ENCODE data around the gene CD80.
"Not testable (repeated sequence)": the region's sequence is repeated elsewhere in the genome, so short reads cannot be mapped to it uniquely, and the experiment has no call there.

CD80 gene

DNA sequence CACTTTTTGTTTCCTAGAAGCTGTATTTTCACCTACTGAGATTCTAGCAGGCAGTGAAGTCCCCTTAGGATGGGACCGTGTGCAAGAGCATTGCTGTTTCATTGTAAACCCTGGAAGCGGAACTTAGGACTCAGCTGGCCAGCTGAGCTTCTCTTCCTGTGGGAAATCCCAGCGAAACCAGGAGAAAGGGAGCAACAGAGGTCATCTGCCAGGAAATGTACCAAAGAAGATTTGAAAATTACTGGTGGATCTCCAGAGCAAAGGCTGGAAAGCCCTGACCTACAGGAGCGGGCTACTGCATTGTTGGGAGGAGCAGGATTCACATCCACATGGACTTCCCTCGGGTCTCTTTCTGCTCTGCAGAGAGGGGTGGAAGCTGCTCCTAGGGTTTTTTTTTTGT is 12.3 kb upstream of the CD80 start:
- DNase-seq (ENCODE audit: low read depth), result no peak
- no peak for TF ChIP-seq CTCF (IDR thresholded peaks at IDR 0.05; ENCODE audit: control insufficient read depth, insufficient read depth, low read depth, low read length, missing control alignments)

DNA sequence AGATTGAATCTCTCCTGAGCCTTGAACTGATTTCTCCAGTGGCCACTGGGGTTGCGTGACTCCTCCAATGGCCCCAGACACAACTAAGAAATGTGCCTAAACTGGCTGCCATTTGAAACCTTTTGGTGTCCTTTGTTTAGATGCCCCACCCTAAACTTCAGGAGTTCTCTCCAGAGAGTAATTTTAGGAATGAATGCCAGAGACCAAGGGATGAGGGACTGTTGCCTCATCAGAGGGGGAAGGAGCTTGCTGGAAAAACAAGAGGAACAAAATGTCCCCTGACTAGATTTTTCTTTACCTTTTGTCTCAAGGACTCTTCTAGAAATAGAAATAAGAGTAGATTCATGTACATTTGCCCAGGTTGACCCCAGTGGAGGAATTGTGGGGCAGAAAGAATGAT is 11.8 kb upstream of the CD80 start:
- TF ChIP-seq CTCF (IDR thresholded peaks at IDR 0.05; ENCODE audit: control insufficient read depth, insufficient read depth, low read depth, low read length, missing control alignments), result no peak
- DNase-seq (ENCODE audit: low read depth), result no peak
- no peak overlapping the region for H3K4me3 ChIP-seq (ENCODE audit: control insufficient read depth, low read depth, low read length)

More for the DNA sequence above, 12.3 kb upstream of the CD80 start:
- H3K4me3 ChIP-seq (ENCODE audit: control insufficient read depth, low read depth, low read length), result no peak overlapping the region

DNA sequence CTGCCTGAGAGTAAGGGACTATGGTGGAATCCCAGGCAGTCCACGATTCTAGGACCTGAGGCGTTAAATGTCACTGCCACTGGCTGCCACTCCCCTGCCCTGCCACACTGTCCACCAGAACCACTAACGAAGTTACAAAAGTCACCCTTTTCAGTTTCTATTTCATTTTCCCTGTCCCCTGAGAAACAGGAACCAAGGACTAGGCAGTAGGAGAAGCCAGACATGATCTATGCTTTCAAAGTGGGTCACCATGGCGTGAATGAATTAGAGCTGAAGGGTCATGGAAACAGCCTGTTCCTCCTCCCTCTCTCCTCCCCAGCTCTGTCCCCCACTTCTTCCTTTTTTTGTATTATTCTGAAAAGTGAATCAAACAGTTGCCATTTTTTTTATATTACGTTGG is 10.8 kb upstream of the CD80 start:
- DNase-seq (ENCODE audit: low read depth), result no peak
- no peak overlapping the region for H3K4me3 ChIP-seq (ENCODE audit: control insufficient read depth, low read depth, low read length)
- no peak for TF ChIP-seq CTCF (IDR thresholded peaks at IDR 0.05; ENCODE audit: control insufficient read depth, insufficient read depth, low read depth, low read length, missing control alignments)

DNA sequence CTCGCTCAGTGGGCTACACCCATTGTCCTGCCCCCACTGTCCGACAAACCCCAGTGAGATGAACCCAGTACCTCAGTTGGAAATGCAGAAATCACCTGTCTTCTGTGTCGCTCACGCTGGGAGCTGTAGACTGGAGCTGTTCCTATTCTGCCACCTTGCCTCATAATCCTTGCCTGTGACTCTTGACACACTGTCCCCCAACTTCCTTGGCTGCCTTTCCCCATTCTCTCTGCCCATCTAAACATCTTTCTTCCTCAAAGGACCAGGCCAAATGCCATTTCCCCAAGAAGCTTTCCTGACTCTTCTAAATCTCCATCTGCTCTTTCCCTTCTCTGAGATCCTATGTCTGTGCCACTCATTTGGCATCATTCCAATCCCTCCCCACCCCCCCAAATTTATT is 9.7 kb upstream of the CD80 start:
- no peak for DNase-seq (ENCODE audit: low read depth)
- H3K4me3 ChIP-seq (ENCODE audit: control insufficient read depth, low read depth, low read length), result no peak overlapping the region
- no peak for TF ChIP-seq CTCF (IDR thresholded peaks at IDR 0.05; ENCODE audit: control insufficient read depth, insufficient read depth, low read depth, low read length, missing control alignments)

DNA sequence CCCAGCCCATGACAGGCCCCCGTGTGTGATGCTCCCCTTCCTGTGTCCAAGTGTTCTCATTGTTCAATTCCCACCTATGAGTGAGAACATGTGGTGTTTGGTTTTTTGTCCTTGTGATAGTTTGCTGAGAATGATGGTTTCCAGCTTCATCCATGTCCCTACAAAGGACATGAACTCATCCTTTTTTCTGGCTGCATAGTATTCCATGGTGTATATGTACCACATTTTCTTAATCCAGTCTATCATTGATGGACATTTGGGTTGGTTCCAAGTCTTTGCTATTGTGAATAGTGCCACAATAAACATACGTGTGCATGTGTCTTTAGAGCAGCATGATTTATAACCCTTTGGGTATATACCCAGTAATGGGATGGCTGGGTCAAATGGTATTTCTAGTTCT is 3.9 kb upstream of the CD80 start:
- DNase-seq (ENCODE audit: low read depth); H3K4me3 ChIP-seq (ENCODE audit: control insufficient read depth, low read depth, low read length): not testable (repeated sequence)

DNA sequence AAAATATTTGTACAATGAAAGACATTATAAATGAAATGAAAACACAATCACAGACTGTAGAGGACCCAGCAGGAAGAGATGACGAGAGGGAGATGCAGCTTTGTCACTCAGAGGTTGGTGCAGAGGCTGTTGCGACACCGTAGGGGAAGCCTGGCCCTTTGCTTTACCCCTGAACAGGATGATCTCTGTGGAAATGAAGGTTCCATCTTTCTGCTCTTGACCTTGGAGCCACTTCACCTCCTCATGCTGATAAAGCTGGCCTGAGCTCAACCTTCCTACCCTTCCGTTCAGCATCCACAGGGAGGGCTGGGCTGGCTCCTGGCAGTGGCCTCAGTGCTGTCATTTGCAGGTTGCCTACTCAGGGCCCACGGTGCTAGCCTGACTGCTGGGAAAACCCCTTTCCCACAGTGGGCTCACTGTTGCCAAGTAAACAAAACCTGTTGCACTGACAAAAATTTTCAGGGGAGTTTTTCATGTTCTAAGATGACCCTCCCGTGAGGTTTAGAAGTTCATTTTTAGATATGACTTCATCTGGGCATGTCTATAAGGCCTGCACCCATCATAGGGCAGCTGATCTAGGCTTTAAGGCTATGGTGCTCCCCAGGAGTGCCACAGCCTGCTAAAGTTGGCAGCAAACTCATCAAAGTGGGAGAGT is 3.0 kb upstream of the CD80 start:
- TF ChIP-seq CTCF (IDR thresholded peaks at IDR 0.05; ENCODE audit: control insufficient read depth, insufficient read depth, low read depth, low read length, missing control alignments), result no peak
- no peak for DNase-seq (ENCODE audit: low read depth)
- H3K4me3 ChIP-seq (ENCODE audit: control insufficient read depth, low read depth, low read length), result no peak overlapping the region

DNA sequence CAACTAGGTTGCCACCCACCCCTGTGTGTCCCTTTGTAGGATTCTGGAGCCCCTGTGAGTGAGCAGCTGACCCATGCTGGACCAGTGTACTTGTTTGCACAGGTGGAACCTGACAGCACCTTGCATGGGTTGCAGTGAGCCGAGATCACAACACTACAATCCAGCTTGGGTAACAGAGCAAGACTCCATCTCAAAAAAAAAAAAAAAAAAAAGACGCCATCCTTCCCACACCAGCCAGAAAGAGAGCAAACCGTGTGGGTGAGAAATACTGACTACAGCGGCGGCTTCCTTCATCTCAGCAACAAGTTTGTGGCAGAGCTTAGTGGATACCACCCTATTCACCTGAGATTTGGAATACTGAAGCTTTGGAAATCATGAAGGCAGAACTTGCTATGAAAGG is 746 bp upstream of the CD80 start:
- no peak overlapping the region for H3K4me3 ChIP-seq (ENCODE audit: control insufficient read depth, low read depth, low read length)
- TF ChIP-seq CTCF (IDR thresholded peaks at IDR 0.05; ENCODE audit: control insufficient read depth, insufficient read depth, low read depth, low read length, missing control alignments), result no peak
- no peak for DNase-seq (ENCODE audit: low read depth)
